ENCODE results near the gene GRB7.
"Not testable (repeated sequence)": the region's sequence is repeated elsewhere in the genome, so short reads cannot be mapped to it uniquely, and the experiment has no call there.

GRB7 gene

DNA sequence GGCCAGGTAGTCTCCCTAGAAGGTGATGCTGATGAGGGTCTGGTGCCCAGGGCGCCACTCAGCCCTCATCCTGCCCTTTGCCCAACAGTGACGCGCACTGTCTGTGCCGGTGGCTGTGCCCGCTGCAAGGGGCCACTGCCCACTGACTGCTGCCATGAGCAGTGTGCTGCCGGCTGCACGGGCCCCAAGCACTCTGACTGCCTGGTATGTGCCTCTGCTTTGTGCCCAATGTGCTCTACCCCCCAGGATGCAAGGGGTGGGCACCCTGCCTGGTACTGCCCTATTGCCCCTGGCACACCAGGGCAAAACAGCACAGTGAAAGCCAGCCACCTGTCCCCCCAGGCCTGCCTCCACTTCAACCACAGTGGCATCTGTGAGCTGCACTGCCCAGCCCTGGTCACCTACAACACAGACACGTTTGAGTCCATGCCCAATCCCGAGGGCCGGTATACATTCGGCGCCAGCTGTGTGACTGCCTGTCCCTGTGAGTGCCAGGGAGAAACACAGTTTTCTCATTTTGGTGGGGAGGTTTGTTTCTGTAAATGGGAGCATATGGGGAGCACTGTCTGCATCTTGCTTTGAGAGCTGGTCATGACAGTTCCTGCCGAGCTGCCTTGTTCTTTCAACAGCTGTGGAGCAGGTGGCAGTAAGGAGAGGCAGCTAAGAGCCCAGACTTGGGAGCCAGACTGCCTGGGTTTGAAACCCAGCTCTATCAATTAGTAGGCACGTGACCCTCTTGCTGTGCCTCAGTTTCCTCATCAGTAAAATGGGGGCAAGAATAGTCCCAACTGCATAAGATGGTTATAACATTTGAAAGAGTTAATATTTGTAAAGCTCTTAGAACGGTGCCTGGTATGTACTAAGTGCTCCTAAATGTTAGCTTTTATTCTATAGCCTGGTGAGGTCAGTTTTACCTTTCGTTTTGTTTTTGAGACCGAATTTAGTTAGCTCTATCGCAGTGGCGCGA is 27.5 kb upstream of the GRB7 start:
- no peak for DNase-seq

DNA sequence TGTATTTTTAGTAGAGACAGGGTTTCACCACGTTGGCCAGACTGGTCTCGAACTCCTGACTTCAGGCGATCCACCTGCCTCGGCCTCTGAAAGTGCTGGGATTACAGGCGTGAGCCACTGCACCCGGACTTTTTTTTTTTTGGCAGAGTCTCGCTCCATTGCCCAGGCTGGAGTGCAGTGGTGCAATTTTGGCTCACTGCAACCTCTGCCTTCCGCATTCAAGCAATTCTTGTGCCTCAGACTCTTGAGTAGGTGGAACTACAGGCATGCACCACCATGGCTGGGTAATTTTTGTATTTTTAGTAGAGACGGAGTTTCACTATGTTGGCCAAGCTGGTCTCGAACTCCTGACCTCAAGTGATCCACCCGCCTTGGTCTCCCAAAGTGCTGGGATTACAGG is 26.7 kb upstream of the GRB7 start:
- DNase-seq: not testable (repeated sequence)

DNA sequence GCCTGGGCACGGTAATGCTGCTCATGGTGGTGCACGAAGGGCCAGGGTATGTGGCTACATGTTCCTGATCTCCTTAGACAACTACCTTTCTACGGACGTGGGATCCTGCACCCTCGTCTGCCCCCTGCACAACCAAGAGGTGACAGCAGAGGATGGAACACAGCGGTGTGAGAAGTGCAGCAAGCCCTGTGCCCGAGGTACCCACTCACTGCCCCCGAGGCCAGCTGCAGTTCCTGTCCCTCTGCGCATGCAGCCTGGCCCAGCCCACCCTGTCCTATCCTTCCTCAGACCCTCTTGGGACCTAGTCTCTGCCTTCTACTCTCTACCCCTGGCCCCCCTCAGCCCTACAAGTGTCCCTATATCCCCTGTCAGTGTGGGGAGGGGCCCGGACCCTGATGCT is 25.9 kb upstream of the GRB7 start:
- no peak for DNase-seq

DNA sequence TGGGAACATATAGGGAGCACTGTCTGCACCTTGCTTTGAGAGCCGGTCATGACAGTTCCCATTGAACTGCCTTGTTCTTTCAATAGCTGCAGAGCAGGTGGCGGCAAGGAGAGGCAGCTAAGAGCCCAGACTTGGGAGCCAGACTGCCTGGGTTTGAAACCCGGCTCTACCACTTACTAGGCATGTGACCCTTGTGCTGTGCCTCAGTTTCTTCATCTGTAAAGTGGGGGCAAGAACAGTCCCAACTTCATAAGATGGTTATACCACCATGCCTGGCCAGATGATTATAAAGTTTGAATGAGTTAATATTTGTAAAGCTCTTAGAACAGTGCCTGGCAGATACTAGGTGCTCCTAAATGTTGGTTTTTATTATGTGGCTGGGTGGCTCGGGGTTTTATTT is 23.5 kb upstream of the GRB7 start:
- no peak for DNase-seq

DNA sequence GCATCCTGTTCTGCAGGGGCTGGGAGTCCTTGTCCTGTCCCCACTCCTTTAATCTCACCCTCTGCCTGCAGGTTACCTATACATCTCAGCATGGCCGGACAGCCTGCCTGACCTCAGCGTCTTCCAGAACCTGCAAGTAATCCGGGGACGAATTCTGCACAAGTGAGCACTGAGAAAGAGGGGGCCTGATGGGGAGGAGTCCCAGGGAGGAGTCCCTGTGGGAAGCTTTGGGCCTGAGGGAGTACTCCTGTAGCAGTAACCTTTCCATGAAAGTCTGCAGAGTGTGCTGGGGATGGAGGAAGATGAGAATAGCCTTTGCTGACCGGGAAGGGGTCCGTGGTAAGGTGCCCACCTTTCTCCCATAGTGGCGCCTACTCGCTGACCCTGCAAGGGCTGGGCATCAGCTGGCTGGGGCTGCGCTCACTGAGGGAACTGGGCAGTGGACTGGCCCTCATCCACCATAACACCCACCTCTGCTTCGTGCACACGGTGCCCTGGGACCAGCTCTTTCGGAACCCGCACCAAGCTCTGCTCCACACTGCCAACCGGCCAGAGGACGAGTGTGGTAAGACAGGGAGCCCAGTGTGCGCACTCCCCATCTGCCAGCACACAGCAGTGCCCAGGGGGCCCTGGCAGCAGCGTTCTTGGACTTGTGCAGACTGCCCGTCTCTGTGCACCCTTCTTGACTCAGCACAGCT is 22.2 kb upstream of the GRB7 start:
- DNase-seq: no peak

DNA sequence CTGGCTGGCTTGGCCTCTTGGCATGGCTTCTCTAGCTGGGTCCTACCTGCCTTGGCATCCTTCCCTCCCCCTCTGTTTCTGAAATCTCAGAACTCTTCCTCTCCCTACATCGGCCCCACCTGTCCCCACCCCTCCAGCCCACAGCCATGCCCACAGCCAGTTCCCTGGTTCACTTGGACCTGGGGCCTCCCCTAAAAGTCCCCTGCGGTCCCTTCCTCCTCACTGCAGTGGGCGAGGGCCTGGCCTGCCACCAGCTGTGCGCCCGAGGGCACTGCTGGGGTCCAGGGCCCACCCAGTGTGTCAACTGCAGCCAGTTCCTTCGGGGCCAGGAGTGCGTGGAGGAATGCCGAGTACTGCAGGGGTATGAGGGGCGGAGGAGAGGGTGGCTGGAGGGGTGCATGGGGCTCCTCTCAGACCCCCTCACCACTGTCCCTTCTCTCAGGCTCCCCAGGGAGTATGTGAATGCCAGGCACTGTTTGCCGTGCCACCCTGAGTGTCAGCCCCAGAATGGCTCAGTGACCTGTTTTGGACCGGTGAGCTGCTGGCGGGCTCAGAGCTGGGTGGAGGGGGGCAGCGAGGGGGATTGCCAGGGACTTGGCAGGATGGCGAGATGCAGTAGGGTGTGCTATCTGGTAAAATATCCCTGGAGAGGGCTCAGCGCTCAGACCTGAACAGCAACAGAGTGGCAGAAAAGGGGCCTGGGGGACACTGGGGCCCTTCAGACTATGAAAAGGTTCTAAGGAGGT is 21.5 kb upstream of the GRB7 start:
- no peak for DNase-seq

DNA sequence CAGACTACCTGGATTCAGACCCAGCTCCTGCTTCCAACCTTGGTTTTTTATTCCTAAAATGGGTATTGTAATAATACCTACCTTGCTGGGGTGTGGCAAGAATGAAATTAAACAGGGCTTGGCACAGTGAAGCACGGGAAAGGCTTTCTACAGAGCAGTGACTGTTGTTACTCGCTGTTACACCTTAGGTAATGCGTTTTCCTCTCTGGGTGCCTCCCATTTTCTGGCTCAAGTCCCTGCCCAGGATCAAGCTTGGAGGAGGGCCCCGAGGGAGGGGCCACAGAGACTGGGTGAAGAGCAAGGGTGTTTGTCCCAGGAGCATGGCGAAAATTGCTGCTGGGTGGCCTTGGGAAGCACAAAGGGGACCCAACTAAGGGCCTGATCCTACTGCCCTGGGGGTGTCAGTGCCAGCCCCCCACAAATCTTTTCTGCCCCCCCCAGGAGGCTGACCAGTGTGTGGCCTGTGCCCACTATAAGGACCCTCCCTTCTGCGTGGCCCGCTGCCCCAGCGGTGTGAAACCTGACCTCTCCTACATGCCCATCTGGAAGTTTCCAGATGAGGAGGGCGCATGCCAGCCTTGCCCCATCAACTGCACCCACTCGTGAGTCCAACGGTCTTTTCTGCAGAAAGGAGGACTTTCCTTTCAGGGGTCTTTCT is 20.7 kb upstream of the GRB7 start:
- DNase-seq: no peak

DNA sequence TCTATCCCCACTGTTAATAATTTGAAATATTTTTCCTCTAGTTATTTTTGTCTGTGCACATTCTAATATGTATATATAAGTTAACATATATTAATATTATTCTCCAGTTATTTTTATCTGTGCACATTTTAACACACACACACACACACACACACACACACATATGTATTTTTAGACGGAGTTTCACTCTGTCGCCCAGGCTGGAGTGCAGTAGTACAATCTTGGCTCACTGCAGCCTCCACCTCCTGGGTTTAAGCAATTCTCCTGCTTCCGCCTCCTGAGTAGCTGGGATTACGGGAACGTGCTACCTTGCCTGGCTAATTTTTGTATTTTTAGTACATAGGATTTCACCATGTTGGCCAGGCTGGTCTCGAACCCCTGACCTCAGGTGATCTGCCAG is 20.1 kb upstream of the GRB7 start:
- DNase-seq: no peak

DNA sequence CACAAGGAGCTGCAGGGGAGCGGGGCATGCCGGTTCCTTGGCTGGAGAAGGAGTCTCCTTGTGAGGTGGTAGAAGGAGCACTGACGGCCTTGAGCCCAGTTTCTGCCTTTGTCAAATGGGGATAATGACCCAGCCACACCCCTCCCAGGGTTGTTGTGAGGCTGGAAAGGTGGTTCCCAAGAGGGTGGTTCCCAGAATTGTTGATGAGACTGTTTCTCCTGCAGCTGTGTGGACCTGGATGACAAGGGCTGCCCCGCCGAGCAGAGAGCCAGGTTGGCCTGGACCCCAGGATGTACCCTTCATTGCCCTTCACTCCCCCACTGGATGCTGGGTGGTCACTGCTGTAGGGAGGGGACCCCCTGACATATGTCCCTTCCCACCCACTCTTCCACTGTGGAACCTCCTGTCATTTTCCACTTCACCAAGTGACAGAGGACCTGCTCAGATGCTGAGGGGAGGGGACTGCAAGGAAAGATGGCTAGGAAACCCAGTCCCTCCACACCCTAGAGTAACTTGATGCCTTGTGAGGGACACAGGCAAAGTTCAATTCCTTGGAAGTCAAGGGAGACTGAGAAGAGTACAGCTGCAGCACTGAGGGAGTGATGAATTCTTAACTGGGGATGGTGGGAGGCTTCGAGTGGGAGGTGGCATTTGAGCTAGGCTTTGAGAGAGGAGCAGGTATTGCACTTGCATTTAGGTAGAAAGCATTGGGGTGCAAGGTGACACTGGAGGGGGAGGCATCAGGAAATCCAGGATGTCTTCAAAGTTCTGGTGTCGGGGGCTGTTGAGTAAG is 18.0 kb upstream of the GRB7 start:
- DNase-seq: no peak

DNA sequence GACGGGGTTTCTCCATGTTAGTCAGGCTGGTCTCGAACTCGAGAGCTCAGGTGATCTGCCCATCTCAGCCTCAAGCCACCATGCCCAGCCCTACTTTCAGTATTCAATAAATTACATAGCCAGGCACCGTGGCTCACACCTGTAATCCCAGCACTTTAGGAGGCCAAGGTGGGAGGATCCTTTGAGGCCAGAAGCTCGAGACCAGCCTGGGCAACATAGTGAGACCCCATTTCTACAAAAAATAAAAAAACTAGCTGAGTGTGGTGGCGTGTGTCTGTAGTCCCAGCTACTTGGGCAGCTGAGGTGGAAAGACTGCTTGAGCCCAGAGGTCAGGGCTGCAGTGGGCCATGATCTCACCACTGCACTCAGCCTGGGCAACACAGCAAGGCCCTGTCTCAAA is 15.6 kb upstream of the GRB7 start:
- DNase-seq: no peak

DNA sequence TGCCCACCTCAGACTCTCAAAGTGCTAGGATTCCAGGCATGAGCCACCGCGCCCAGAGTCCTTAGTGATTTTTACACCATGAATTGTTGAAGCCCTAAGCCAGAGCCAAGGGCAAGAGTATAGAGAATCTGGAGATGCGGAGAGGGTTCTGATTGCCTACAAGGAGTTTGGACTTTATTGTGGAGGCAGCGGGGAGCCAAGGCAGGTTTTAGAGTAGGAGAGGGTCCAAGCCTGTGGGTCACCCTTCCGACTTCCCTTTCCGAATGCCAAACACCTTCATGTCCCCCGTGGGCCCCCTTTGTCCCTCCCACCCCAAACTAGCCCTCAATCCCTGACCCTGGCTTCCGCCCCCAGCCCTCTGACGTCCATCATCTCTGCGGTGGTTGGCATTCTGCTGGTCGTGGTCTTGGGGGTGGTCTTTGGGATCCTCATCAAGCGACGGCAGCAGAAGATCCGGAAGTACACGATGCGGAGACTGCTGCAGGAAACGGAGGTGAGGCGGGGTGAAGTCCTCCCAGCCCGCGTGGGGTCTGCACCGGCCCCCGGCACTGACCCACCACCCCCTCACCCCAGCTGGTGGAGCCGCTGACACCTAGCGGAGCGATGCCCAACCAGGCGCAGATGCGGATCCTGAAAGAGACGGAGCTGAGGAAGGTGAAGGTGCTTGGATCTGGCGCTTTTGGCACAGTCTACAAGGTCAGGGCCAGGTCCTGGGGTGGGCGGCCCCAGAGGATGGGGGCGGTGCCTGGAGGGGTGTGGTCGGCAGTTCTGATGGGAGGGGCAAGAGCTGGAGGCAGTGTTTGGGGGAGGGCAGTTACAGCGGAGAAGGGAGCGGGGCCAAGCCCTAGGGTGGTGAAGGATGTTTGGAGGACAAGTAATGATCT is 14.5 kb upstream of the GRB7 start:
- no peak for DNase-seq

DNA sequence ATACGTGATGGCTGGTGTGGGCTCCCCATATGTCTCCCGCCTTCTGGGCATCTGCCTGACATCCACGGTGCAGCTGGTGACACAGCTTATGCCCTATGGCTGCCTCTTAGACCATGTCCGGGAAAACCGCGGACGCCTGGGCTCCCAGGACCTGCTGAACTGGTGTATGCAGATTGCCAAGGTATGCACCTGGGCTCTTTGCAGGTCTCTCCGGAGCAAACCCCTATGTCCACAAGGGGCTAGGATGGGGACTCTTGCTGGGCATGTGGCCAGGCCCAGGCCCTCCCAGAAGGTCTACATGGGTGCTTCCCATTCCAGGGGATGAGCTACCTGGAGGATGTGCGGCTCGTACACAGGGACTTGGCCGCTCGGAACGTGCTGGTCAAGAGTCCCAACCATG is 13.0 kb upstream of the GRB7 start:
- no peak for DNase-seq

DNA sequence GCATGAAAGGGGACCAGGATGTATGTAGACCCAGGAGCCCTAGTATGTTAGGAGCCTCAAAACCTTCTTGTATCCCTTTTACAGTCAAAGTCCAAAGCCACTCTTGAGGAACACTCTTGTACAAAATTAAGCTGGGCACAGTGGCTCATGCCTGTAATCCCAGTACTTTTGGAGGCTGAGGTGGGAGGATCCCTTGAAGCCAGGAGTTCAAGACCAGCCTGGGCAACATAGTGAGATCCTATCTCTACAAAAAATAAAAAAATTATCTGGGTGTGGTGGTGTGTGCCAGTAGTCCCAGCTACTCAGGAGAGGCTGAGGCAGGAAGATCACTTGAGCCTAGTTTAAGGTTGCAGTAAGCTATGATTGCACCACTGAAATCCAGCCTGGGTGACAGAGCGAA is 11.8 kb upstream of the GRB7 start:
- not testable (repeated sequence) for DNase-seq

DNA sequence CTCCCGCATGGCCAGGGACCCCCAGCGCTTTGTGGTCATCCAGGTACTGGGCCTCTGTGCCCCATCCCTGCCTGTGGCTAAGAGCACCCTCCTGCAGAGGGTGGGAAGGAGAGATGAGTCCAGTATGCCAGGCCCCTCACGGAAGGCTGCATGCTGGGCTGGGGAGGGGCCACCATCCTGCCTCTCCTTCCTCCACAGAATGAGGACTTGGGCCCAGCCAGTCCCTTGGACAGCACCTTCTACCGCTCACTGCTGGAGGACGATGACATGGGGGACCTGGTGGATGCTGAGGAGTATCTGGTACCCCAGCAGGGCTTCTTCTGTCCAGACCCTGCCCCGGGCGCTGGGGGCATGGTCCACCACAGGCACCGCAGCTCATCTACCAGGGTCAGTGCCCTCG is 11.1 kb upstream of the GRB7 start:
- no peak for DNase-seq

DNA sequence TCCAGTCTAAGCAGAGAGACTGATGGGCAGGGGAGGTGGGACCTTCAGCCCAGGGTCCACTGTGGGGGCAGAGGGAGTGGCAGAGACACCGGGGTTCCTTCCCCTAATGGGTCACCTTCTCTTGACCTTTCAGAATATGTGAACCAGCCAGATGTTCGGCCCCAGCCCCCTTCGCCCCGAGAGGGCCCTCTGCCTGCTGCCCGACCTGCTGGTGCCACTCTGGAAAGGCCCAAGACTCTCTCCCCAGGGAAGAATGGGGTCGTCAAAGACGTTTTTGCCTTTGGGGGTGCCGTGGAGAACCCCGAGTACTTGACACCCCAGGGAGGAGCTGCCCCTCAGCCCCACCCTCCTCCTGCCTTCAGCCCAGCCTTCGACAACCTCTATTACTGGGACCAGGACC is 10.2 kb upstream of the GRB7 start:
- DNase-seq: no peak

DNA sequence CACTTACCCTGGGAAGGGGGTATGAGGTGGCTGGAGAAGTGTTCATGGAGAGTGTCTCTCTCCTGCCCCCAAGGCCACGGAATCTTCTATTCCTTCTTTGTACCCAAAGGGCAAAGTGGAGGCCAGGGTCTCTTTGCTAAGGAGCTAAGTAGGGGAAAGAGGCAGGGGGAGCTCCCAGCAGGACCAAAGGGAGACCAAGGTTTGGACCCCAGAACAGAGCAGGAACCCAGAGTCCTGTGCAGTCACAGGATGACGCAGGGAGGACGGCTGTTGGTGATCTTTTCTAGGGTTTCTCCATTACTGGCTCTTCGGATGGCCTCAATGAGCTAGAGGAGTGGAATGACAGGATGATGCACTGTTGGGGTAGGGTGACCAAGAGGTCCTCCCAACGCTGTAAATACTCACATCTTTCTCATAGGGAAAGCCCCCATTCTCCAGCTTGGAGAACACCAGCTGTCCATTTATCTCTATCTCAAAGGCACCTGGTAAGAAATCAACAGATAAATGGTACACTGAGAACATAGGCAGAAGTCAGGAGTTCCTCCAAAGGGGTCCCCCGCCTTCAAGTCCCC is 8.4 kb upstream of the GRB7 start:
- DNase-seq: no peak

DNA sequence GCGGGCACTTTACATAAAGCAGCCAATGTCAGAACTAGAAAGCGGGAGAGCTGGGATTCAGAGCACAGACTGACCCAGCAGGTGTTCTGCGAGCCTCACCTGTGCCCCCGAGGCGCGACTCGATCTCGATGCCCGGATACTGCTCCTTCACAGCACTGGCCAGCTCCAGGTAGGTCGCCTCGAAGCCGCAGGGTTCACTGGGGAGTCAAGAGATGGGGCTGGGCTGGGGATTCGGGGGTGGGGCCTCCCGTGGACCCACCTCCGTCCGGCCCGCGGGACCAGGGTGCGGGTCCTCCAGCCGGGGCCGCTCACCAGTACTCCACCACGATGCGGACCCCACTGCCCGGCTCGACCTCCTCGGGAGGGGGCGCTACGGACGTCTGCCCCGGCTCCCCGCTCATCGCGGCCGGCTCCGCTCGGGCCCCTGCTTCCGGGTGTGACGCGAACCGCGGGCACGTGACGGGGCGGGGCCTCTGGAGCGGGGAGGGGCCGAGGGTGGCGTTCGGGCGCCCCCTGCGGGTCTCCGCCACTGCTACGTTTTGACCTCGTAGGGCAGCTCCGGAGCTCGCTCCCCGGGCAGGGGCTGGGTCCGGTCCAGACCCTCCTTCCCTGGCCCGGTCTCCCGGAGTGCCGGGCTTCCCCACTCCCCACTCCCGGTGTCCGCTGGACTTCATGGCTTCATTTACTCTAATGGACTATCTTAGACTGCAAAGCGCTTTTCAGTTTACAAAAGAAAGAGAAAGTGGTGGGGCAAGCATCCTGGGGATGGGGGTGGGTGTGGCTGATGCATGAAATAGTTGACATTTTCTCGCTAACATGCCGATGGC is 7.4 kb upstream of the GRB7 start, which contains the start of gene MIEN1:
TSS of gene MIEN1 (minus strand) at position 438 of the 827 bp plus-strand sequence. CDS start at position 401, 37 bp downstream.
- DNase-seq: peak; percentile 62 to 87

DNA sequence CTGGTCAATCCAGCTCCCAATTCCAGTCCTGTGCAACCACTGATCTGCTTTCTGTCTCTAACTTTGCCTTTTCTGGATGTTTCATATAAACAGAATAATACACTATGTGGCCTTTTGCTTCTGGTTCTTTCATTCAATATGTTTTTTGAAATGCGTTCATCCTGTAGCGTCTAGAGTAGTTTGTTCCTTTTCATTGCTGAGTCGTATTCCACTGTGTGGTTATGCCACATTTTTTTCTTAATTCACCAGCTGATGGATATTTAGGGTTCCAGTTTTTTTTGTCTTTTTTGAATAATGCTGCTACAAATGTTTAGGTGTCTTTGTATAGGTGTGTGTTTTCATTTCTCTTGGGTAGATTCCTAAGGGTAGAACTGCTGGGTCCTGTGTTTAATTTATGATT is 5.2 kb upstream of the GRB7 start:
- no peak for DNase-seq

DNA sequence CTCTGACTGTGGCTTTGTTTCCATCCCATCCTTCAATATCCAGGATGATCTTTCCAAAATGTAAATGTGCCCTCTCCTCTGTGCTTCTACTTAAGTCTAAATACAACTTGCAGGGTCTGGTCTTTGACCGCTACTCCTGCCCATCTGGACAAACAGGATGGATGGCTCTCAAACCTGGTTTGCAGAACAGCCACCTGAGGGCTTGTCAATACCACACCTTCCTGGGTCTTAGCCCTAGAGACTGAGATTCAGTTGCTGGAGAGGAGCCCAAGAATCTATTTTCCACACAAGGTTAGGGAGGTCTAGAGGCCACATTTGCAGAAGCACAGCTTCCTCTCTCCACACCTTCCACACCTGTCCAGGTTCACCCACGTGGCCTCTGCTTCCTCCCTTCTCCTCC is 1.9 kb upstream of the GRB7 start:
- DNase-seq: no peak

Measured in hippocampal formation (tissue), 2 donors.